ENCODE data around the gene FN3K. TPM values are rescaled to one million over a fixed set of nuclear protein-coding genes. Genes with fewer than 3 reads are reported as not detected.

FN3K gene
- polyA plus RNA-seq, 2 of the 4 experiments (the other 2 are of a cell fraction): 1.3 to 13.2 TPM

GRCh38 chr17:82797061-82797460 lies 61.6 kb downstream of the FN3K start:
- POLR2A ChIA-PET: no interaction called here
- TF ChIP-seq USF2 (IDR thresholded peaks at IDR 0.05): no peak
- TF ChIP-seq BCL3 (IDR thresholded peaks at IDR 0.05): no peak
- TF ChIP-seq MAFK (IDR thresholded peaks at IDR 0.05; ENCODE audit: partially characterized antibody): no peak
- TF ChIP-seq PHF8 (IDR thresholded peaks at IDR 0.05; ENCODE audit: borderline replicate concordance, low read depth): no peak
- TF ChIP-seq ESRRA (IDR thresholded peaks at IDR 0.05; ENCODE audit: borderline replicate concordance, low read length): no peak
- no peak for TF ChIP-seq CHD4 (IDR thresholded peaks at IDR 0.05; ENCODE audit: borderline replicate concordance)
- TF ChIP-seq MAZ (IDR thresholded peaks at IDR 0.05; ENCODE audit: borderline replicate concordance, low read depth, low read length): no peak
- TF ChIP-seq CTCF (IDR thresholded peaks at IDR 0.05): no peak
- no peak for TF ChIP-seq ATOH8 (CRISPR knock-in tag; IDR thresholded peaks at IDR 0.05; ENCODE audit: low read depth)
- no peak for TF ChIP-seq JUN (IDR thresholded peaks at IDR 0.05)
- no peak for TF ChIP-seq EHMT2 (IDR thresholded peaks at IDR 0.05; ENCODE audit: low read depth)
- TF ChIP-seq GATA3 (IDR thresholded peaks at IDR 0.05; ENCODE audit: borderline replicate concordance): no peak
- TF ChIP-seq HDAC2 (IDR thresholded peaks at IDR 0.05): no peak
- TF ChIP-seq SMC3 (IDR thresholded peaks at IDR 0.05): no peak
- TF ChIP-seq NR3C1 (IDR thresholded peaks at IDR 0.05): no peak
- TF ChIP-seq HOXB13 (CRISPR knock-in tag; IDR thresholded peaks at IDR 0.05; ENCODE audit: low read depth): no peak
- no peak for TF ChIP-seq FOSB (CRISPR knock-in tag; IDR thresholded peaks at IDR 0.05)
- no peak for TF ChIP-seq HEYL (CRISPR knock-in tag; IDR thresholded peaks at IDR 0.05)
- TF ChIP-seq ZC3H11A (IDR thresholded peaks at IDR 0.05): no peak
- no peak for TF ChIP-seq ELK1 (IDR thresholded peaks at IDR 0.05; ENCODE audit: low read depth, low read length)

GRCh38 chr17:82798752-82799151 lies 63.3 kb downstream of the FN3K start:
- Histone ChIP-seq H3K4me1 (no peaks in the 10 kb centered on the region), H3K4me3 (no peak overlapping the region), H3K27ac (no peak overlapping the region), H3K9me3 (no peaks in the 10 kb centered on the region), H3K4me2 (no peak overlapping the region)
- FAIRE-seq (no peak), DNase-seq (ENCODE audit: low read depth in 1 of 2, low spot score in 1 of 2) (no peak), ATAC-seq (no peak)
- TF ChIP-seq MAX (IDR thresholded peaks at IDR 0.05) (no peak), ESRRA (IDR thresholded peaks at IDR 0.05; ENCODE audit: borderline replicate concordance, low read length) (no peak), USF2 (IDR thresholded peaks at IDR 0.05) (no peak), HOXB5 (CRISPR knock-in tag; IDR thresholded peaks at IDR 0.05) (no peak)
- ChIA-PET CTCF (interaction anchor here (0.7 to 2.4 kb wide), 3 partner anchors 11 to 271 kb away, joined by 3 to 8 read pairs (median 3); no protein-coding TSS in a partner anchor), POLR2A (no interaction called here)
- WGBS (ENCODE audit: missing lambda C conversion rate): 94% methylated on average over 7 of the region's 7 CpGs

More at GRCh38 chr17:82797061-82797460, 61.6 kb downstream of the FN3K start:
- Histone ChIP-seq H3K9me3 (no peaks in the 10 kb centered on the region), H3K4me2 (no peak overlapping the region), H3K4me1 (no peaks in the 10 kb centered on the region), H3K27ac (no peak overlapping the region), H3K4me3 (no peak overlapping the region)
- 95% methylated on average over 9 of the region's 9 CpGs for WGBS (ENCODE audit: missing lambda C conversion rate)
- FAIRE-seq: no peak
- ATAC-seq: no peak
- DNase-seq (ENCODE audit: low read depth in 1 of 2, low spot score in 1 of 2): no peak
- CTCF ChIA-PET: no interaction called here
